Activated CD8-positive, alpha-beta memory T cell treated with anti-CD3 and anti-CD28 coated beads, Interleukin-2, amount 10 ng/mL, durations not matched to agents 7 days and 5 days (primary cell): ENCODE measurements around the gene LRIG3. TPM values are rescaled to one million over a fixed set of nuclear protein-coding genes. Genes with fewer than 3 reads are reported as not detected.

Experiments used
- ATAC-seq: fragments of 150-1000 bp; cut with Tn5 transposase; one replicate; pipeline ENCODE4 v1.10.0; 2021; ENCODE audit warnings: moderate library complexity
- CTCF ChIA-PET: fragments of 350-600 bp; sonication (Branson Sonifier 250); formaldehyde crosslinking; loops from one replicate; lab custom pipeline; 2021; ENCODE audit warnings: antibody characterized with exemption; lab: Charles Lee
- DNase-seq: peaks from one replicate; pipeline ENCODE4 v3.0.0-alpha.2; 2020
- H3K27ac Mint-ChIP-seq: one replicate; pipeline ENCODE4 v1.8.0; 2021; ENCODE audit warnings: mild to moderate bottlenecking, mixed read lengths
- H3K27me3 Mint-ChIP-seq: one replicate; pipeline ENCODE4 v1.8.0; 2021; ENCODE audit warnings: mixed read lengths
- H3K36me3 Mint-ChIP-seq: one replicate; pipeline ENCODE4 v1.8.0; 2021; ENCODE audit warnings: mild to moderate bottlenecking, mixed read lengths
- H3K4me1 Mint-ChIP-seq: one replicate; pipeline ENCODE4 v1.8.0; 2021; ENCODE audit warnings: mixed read lengths
- H3K4me3 Mint-ChIP-seq: one replicate; pipeline ENCODE4 v1.8.0; 2021; ENCODE audit warnings: mild to moderate bottlenecking, moderate library complexity, mixed read lengths
- H3K9me3 Mint-ChIP-seq: one replicate; pipeline ENCODE4 v1.8.0; 2022; ENCODE audit warnings: low read depth, mixed read lengths
- total RNA-seq, 2 experiments: library from RNA; stranded (reverse); gene quantifications; one replicate each; pipeline ENCODE4 v1.2.3, GENCODE V29; 2021

Gene LRIG3
- total RNA-seq, 2 experiments from 2014 or later = 0.30 TPM; not detected in 1

DNA sequence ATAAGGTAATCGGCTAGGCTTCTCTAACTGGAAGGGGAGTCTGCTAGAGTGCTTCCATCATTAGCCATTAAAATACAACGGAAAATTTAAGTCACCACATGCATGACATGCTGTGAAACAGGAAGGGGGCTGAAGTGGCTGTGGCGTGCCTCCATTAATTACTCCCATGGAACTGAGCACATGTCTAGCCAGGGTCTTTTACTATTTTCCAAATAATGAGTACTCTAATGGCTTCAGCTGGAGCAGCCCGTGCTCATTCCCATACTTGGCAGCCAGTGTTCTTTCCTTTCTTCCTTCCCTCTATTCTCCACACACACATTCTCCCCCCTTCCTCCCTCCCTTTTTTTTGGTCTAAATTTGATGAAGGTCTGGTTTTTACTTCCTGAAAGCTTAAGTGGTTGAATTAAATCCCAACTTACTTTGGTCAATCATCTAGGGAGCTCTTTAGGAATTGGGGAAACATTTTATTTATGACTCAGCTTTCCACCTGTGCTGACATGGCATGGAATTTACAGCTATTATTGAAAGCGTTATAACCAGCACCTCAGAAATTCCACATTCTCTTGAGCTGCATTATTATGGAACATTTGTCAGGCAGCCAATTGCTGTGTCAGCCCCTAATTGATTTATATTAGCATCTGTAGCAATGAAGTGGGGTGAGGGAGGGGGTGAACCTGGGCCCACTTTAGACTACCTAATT is 72.3 kb downstream of the LRIG3 start:
- no peak for ATAC-seq
- DNase-seq = no peak
- CTCF ChIA-PET = no interaction called here
- Mint-ChIP-seq H3K9me3 (peaks cover 3% of the 10 kb centered on the region), H3K27me3 (no peaks in the 10 kb centered on the region), H3K36me3 (no peaks in the 10 kb centered on the region), H3K27ac (no peak overlapping the region), H3K4me1 (no peaks in the 10 kb centered on the region), H3K4me3 (no peak overlapping the region)

DNA sequence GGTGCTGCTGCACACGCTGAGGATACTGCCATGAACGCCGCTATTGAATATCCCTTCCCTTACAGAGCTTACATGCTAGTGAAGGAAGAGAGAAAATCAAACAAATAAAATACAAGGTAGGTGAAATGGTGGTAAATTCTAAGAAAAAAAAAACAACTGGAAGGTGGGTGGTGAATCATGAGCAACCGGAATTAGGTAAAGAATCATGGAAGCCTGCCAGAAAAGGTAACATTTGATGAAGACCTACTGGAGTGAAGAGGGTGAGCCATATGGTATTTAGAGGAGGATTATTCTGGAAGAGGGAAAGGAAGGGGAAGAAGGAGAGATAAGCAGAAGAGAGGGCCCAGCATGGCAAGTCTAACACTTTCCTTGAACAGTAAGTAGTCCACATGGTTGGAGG is 76.1 kb downstream of the LRIG3 start:
- no peak overlapping the region for H3K4me3 Mint-ChIP-seq
- peaks cover 3% of the 10 kb centered on the region for H3K9me3 Mint-ChIP-seq
- H3K27me3 Mint-ChIP-seq = no peaks in the 10 kb centered on the region

DNA sequence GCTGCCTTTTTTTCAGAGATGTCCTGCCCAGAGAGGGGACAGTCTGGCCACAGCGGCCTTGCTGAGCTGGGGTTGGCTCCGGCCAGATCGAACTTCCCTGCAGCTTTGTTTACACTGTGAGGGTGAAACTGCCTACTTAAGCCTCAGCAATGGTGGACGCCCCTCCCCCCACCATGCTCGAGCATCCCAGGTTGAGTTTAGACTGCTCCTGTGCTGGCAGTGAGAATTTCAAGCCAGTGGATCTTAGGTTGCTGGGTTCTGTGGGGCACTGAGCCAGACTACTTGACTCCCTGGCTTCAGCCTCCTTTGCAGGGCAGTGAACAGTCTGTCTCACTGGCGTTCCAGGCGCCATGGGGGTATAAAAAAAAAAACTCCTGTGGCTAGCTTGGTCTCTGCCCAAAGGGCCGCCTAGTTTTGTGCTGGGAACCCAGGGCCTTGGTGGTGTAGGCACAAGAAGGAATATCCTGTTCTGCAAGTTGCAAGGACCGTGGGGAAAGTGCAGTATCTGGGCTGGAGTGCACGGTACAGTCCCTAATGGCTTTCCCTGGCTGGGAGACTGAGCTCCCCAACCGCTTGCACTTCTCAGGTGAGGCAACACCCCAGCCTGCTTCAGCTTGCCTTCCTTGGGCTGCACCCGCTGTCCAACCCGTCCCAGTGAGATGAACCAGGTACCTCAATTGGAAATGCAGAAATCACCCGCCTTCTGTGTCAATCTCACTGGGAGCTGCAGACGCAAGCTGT is 79.1 kb downstream of the LRIG3 start:
- CTCF ChIA-PET = no interaction called here
- Mint-ChIP-seq H3K4me1 (no peaks in the 10 kb centered on the region), H3K4me3 (no peak overlapping the region), H3K36me3 (no peaks in the 10 kb centered on the region), H3K27me3 (no peaks in the 10 kb centered on the region), H3K27ac (no peak overlapping the region), H3K9me3 (peaks cover 3% of the 10 kb centered on the region)
- ATAC-seq (no peak), DNase-seq (no peak)

More for the DNA sequence above, 76.1 kb downstream of the LRIG3 start:
- H3K27ac Mint-ChIP-seq = no peak overlapping the region
- DNase-seq = no peak
- H3K4me1 Mint-ChIP-seq = no peaks in the 10 kb centered on the region
- CTCF ChIA-PET = no interaction called here
- ATAC-seq = no peak
- no peaks in the 10 kb centered on the region for H3K36me3 Mint-ChIP-seq

DNA sequence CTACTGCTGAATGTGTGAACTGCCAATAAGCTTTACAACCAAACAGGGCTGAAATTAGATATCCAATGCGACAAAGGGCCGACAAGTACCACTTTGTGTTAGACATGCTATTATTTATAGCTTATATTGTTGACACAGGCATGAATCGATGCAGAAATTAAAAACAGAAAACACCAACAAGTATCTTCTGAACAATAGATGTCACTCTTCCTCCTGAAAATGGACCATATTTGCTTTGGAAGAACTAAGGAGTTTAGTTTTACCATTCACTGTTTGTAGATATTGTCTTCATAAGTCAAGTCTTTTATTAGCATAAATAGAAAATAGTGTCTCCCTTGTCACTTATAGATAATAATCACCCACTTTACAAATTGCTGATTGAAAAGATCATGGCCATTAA is 86.5 kb downstream of the LRIG3 start:
- H3K27me3 Mint-ChIP-seq = no peaks in the 10 kb centered on the region
- no peak overlapping the region for H3K27ac Mint-ChIP-seq
- H3K4me1 Mint-ChIP-seq = no peaks in the 10 kb centered on the region
- no peaks in the 10 kb centered on the region for H3K9me3 Mint-ChIP-seq
- no peaks in the 10 kb centered on the region for H3K36me3 Mint-ChIP-seq
- H3K4me3 Mint-ChIP-seq = no peak overlapping the region
- CTCF ChIA-PET = no interaction called here
- DNase-seq (no peak), ATAC-seq (no peak)

DNA sequence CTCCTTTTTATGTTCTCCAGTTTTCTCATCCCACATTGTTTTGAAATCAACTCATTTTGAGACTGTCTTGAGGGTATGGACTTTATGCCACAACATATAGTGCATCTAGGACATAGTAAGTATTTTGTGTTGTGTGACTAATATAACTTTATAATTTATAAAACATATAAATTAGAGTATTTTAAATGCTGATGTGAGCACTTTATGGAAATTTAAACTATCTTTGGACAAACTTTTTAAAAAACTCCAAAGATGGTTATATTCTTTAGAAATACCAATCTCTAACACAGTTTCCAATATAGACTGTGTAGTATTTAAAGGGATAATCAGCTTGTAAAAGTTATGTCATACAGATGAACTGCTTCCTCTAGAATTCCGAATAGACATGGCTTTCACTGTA is 87.4 kb downstream of the LRIG3 start:
- no peak overlapping the region for H3K27ac Mint-ChIP-seq
- DNase-seq (no peak), ATAC-seq (no peak)
- no peaks in the 10 kb centered on the region for H3K36me3 Mint-ChIP-seq
- H3K27me3 Mint-ChIP-seq = no peaks in the 10 kb centered on the region
- no peaks in the 10 kb centered on the region for H3K9me3 Mint-ChIP-seq
- CTCF ChIA-PET = no interaction called here
- H3K4me3 Mint-ChIP-seq = no peak overlapping the region
- no peaks in the 10 kb centered on the region for H3K4me1 Mint-ChIP-seq
